ENCODE results near the gene FCHSD1. TPM values are rescaled to one million over a fixed set of nuclear protein-coding genes. Genes with fewer than 3 reads are reported as not detected.

Gene FCHSD1
- 10 to 100 TPM in 3 of 4 donors, 1 to 10 TPM in 1; 9.5 to 20.2 (median 14.6) TPM for polyA plus RNA-seq (ENCODE audit: insufficient read length in 4 of 4)

DNA sequence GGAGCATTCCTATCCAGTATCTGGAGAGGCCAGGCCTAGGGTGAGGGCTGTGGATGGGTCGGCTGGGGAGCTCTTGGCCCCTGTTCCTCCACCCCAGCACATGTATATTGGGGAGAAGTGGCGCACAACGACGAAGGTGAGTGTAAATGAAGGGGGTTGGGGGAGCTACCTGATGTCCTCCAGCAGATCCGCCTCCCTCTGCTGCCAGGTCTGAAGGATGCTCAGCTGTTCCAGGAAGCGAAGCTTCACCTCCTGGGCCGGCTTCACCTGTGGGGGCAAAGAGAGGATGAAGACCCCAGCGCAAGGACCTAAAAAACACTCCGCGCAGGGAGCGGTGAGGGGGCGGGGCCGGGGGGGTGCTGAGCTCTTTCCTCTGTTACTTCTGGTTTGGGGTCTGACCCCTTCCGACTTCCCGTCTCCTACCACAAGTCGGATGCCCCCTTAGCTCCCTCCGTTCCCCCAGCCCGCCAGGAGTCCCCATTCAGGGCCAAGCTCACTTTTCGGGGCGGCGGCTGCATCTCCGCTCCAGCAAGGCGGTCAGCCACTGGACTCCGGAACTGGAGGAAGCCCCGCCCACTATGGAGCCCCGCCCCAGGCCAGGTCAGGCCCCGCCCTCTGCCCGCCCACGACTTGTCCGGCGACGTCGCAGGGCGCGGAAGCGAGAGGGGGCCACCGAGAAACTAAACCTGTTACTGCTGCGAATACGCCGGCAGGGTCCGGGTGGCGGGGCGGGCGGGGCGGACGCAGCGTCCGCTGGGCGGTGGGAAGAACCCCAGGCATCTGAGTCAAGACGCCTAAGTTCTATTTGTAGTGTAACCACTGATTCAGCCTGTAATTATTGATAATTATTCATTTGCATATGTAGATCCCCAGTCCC is at the start of gene FCHSD1:
Gene FCHSD1, minus strand, starts transcription at position 568 of the 877 bp plus-strand sequence. Its CDS starts 50 bp downstream, at position 518.
- peak in 1 of 4 donors; percentile 68 for DNase-seq (ENCODE audit: low read depth in 4 of 4, low spot score in 2 of 4)

GRCh38 chr5:141697586-141697985 is 46.4 kb upstream of the FCHSD1 start:
- DNase-seq (ENCODE audit: low read depth in 4 of 4, low spot score in 2 of 4), result no peak

DNA sequence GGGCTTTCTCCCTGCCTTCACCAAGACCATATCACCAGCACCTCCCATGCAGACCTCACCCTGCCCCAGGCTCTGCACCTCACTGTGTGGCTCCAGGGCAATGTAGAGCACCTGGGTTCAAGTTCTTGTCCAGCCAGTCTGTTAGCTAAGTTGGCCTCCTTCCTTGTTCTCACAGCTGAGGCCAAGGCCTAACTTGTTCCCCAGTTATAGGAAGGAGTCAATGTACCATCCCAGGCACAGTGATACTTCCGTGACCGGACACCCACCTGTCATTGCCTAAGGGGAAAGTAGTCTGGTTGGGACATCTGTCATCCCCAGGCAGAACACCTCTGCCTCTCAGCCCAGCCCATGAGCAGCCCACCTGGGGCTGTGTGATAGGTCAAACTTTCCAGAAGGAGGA is 45.2 kb upstream of the FCHSD1 start:
- DNase-seq (ENCODE audit: low read depth in 4 of 4, low spot score in 2 of 4), result no peak

GRCh38 chr5:141695627-141696215 is 44.5 kb upstream of the FCHSD1 start:
- no peak for DNase-seq (ENCODE audit: low read depth in 4 of 4, low spot score in 2 of 4)

DNA sequence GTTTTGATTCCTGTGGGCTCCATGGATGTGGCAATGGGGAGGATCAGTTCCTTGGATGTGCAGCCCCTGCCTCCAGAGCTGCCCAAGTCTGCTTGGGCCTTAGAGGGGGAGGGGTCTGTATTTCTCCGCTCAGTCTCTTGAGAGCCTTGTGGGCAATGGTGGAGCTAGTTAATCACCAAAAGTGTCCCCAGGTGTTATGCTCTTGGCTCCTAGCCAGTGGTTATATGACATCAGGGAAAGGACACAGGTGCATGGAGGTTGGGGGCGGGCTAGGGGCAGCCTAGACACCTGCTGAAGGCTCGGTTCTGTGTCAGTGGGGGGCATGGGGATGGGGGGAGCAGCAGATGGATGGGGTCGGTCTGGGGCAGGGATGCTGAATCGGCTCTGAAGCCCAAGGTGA is 43.3 kb upstream of the FCHSD1 start:
- DNase-seq (ENCODE audit: low read depth in 4 of 4, low spot score in 2 of 4), result no peak

GRCh38 chr5:141692919-141693725 is 41.9 kb upstream of the FCHSD1 start:
- DNase-seq (ENCODE audit: low read depth in 4 of 4, low spot score in 2 of 4), result no peak

DNA sequence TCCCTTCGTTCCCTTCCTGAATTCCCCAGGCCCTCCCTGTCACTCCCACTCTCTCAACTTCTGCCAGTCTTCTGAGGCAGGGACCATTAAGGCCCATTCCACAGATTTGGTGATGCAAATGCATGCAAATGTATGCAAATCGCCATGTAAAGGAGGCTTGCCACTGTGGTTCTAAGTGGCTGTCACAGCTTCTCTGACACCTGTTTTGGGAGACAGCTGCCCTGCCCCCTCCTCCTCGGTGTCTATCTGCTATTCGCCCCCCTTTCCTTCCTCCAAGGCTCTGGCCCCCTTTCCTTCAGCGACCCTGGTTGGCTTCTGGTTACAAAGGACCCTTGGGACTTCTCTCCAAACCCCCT is 41.3 kb upstream of the FCHSD1 start:
- DNase-seq (ENCODE audit: low read depth in 4 of 4, low spot score in 2 of 4), result no peak

DNA sequence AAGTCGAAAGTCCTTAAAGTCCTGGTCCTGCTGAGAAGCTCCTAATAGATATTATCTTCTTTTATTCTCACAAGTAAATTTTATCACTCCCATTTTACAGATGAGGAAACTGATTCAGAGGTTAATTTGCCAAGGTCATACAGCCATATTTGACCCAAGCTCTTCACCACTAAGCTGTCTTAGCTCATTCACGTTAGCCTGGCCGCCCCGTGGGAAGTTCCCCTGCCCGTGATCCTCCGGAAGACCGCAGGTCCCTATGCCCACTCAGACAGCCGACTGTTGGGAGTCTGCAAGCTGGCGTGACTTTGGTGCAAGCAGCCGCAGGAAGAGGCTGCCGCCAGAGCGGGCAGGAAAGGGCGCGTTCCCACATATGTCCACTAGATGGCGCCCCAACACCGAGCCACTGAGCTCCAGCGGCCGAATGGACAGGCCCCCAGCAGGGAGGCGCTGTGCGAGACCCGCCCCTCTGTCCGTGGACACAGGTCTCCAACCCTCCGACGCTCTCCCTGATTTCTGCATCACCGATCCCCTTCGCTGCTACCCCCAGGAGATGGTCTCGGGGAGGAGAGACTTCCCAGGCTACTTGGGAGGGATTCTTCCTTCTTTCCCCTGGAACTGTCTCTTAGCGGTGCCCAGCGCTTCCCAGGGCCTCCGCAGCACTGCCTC is 40.8 kb upstream of the FCHSD1 start:
- no peak for DNase-seq (ENCODE audit: low read depth in 4 of 4, low spot score in 2 of 4)

- no peak for DNase-seq (ENCODE audit: low read depth in 4 of 4, low spot score in 2 of 4)
Observed at GRCh38 chr5:141691286-141691866, 40.2 kb upstream of the FCHSD1 start.

DNA sequence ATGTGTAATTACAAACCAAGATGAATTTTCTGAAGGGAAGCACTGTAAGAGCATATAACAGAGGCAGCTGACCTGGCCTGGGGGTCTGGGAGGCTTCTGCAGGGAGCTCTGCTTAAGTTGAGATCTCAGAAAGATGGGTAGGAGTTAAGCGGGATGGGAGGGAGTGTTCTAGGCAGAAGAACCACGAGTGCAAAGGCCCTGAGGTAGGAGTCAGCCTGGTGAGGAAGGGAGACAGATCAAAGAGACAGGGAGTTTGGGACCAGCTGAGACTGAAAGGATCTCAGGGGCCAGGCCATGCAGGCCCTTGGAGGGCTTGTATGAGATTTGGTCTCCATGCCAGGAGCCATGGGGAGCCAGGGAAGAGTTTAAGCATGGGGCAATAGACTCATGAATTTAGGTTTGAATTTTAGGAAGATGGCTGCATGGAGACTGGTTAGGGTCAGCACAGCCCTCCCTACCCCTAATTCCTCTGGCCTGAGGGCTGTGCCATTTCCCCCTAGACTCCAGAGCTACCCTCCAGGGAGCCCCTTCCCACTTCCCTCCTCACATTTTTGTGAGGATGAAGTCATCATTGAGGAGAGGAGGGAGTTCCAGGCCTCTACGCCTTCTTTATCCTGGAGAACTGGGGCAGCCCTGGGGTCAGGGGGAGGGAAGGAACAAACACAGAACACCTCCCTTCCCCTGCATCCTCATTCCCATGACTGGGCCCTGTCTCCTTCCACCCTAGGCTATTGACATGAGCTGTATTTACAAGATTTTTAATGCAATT is 35.6 kb upstream of the FCHSD1 start:
- DNase-seq (ENCODE audit: low read depth in 4 of 4, low spot score in 2 of 4), result no peak

DNA sequence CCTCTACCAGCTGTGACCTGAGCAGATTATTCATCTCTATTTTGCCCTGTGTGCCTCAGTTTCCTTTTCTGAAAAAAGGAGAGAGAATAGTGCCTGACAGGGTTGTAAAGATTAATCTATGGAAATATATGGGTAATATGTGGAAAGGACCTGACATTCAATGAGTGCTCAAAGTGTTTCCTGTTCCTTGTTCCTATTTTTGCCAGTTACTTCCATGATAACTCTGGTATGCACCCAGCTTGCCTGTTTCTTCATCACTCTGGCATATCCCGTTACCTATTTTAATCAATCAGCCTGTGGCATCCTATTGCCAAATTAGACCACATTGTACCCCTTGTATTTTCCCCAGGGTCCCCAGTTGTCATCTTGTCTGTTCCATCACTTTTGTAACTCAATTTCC is 34.4 kb upstream of the FCHSD1 start:
- DNase-seq (ENCODE audit: low read depth in 4 of 4, low spot score in 2 of 4), result no peak

GRCh38 chr5:141683596-141684141 is 32.5 kb upstream of the FCHSD1 start:
- DNase-seq (ENCODE audit: low read depth in 4 of 4, low spot score in 2 of 4), result no peak

DNA sequence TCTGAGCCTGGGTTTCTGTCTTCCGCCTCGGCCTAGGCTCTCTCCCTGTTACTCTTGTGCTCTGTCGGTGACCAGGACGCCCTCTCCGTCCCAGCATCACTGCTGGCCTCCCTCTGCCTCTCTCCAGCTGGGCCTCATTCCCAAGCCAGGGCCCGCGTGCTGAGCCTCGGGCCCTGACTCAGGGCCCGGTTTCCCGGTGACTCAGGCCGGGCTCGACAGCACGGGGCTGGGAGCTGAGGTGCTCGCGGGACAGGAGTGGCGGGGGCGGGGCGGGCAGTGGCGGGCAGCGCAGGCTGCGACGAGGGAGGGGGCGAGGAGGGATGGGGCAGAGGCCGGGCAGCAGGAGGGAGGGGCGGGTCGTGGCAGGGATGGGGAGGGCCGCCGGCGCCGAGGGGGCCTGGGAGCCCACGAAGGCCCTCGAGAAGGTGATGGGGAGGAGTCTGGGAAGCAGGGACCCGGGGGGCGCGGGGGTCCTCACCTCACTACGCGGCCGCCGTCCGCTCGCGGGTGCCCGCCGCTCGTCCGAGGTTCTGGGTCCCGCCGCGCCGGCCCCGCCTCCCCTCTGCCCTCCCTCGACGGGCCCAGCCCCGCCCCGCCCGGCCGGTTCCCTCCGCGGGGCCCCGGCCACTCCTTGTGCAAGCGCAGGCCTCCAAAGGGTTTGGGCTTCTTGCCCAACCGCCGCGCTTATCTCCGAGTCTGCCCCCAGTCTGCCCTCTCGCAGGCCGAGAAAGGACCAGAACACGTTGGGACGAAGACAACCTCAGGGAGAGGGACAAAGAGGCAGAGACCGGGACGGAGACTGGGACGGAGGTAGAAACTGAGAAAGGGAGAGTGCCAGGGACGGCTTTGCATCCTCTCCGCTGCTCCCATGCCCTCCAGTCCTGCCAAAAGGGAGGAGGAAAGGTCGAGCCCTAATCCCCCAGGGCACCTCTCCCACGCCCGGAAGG is 30.8 kb upstream of the FCHSD1 start, which contains the start of gene ARAP3:
Gene ARAP3, minus strand, starts transcription at position 536 of the 947 bp plus-strand sequence. CDS start 1,744 bp downstream, outside the sequence.
- peak in 2 of 4 donors; percentile 37 to 38 for DNase-seq (ENCODE audit: low read depth in 4 of 4, low spot score in 2 of 4)

- no peak for DNase-seq (ENCODE audit: low read depth in 4 of 4, low spot score in 2 of 4)
Observed at GRCh38 chr5:141681295-141681694, 30.1 kb upstream of the FCHSD1 start.

DNA sequence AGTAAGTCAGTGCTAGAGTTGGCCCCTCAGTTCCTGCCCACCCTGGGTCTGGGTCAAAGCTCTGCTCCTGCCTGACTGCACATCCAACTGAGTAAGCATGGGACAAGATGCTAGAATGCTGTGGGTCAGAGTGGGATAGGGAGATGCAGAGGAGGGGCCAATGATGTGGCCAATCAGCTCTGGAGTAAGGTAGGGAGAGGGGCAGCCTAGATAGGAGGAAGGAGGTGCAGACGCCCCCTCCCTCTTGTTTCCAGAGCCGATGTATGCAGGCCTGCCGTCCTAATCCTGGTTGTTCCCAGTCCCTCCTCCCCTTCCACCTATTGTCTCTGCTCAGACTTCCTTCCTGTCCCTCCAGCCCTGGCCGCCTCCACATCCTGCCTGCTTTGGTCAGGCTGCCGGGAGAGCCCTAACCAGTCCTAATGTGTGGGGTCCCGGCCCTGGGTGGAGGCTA is 29.6 kb upstream of the FCHSD1 start:
- DNase-seq (ENCODE audit: low read depth in 4 of 4, low spot score in 2 of 4), result no peak

GRCh38 chr5:141680178-141680577 is 29.0 kb upstream of the FCHSD1 start:
- DNase-seq (ENCODE audit: low read depth in 4 of 4, low spot score in 2 of 4), result no peak

DNA sequence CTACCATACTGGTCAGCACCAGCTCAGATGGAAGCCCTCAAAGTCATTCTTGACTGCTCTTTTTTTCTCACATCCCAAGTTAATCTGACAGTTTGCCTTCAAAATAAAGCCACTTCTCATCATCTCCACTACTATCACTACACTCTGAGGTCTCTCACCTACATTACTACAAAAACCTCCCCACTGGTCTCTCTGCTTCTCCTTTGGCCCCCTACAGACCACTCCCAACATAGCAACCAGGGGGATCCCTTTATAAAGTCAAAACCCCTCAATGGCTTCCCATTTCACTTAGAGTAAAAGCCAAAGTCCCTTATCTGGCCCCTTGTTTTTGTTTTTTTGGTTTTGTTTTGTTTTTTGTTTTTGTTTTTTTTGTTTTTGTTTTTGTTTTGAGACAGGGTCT is 26.2 kb upstream of the FCHSD1 start:
- no peak for DNase-seq (ENCODE audit: low read depth in 4 of 4, low spot score in 2 of 4)

DNA sequence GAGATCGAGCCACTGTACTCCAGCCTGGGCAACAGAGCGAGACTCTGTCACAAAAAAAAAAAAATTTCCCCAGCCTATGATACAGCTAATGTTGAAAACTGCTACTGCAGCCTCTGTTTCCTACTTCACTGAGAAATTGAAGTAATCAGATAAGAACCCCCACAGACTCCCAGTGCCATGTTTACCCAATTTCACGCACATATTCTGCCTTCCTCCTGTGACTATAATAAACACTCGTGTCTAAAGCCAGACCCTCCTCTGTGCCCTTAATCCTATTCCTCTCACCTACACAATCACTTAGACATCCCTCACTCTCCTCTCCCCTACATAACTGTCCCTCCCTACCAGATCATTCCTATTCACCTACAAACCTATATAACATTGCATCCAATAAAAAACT is 24.5 kb upstream of the FCHSD1 start:
- DNase-seq (ENCODE audit: low read depth in 4 of 4, low spot score in 2 of 4), result no peak

Data from left renal cortex interstitium (tissue), 4 donors.